Glutamatergic neuron (in vitro differentiated cells): Measurements from ENCODE around the gene ZNF212. TPM values are rescaled to one million over a fixed set of nuclear protein-coding genes. Genes with fewer than 3 reads are reported as not detected.

Source experiments
- DNase-seq: peaks from one replicate; pipeline ENCODE4 v3.0.0; 2022
- H3K27ac Mint-ChIP-seq: one replicate; pipeline ENCODE4 v1.8.0; 2020; ENCODE audit warnings: mild to moderate bottlenecking, mixed read lengths, inconsistent platforms; ENCODE audit not compliant: unreplicated experiment
- H3K27me3 Mint-ChIP-seq: one replicate; pipeline ENCODE4 v1.8.0; 2020; ENCODE audit warnings: mild to moderate bottlenecking, moderate library complexity, mixed read lengths, inconsistent platforms; ENCODE audit not compliant: unreplicated experiment
- H3K36me3 Mint-ChIP-seq: one replicate; pipeline ENCODE4 v1.8.0; 2020; ENCODE audit warnings: mild to moderate bottlenecking, mixed read lengths, inconsistent platforms; ENCODE audit not compliant: unreplicated experiment
- H3K4me1 Mint-ChIP-seq: one replicate; pipeline ENCODE4 v1.8.0; 2020; ENCODE audit warnings: mild to moderate bottlenecking, low read depth, mixed read lengths, inconsistent platforms; ENCODE audit not compliant: unreplicated experiment
- H3K4me3 Mint-ChIP-seq: one replicate; pipeline ENCODE4 v1.8.0; 2020; ENCODE audit warnings: mild to moderate bottlenecking, mixed read lengths, inconsistent platforms; ENCODE audit not compliant: unreplicated experiment
- H3K9me3 Mint-ChIP-seq: one replicate; pipeline ENCODE4 v1.8.0; 2020; ENCODE audit warnings: mild to moderate bottlenecking, moderate library complexity, mixed read lengths, inconsistent platforms; ENCODE audit not compliant: unreplicated experiment
- CTCF ChIP-seq: fragments of 200-600 bp; sonication (generic); IDR thresholded peaks from one replicate; pipeline ENCODE4 v1.5.0; 2021; ENCODE audit not compliant: partially characterized antibody, unreplicated experiment
- total RNA-seq: library from RNA; stranded (reverse); fragmentation: NEBNext Ultra II Directional; extraction: Animal tissue kit (Norgen Biotek cat#: 25700); gene quantifications from one replicate; pipeline ENCODE4 v1.2.1, GENCODE V29; 2021; ENCODE audit not compliant: unreplicated experiment

ZNF212 gene
- total RNA-seq, 1 donor from 2014 or later = 13.2 TPM

DNA sequence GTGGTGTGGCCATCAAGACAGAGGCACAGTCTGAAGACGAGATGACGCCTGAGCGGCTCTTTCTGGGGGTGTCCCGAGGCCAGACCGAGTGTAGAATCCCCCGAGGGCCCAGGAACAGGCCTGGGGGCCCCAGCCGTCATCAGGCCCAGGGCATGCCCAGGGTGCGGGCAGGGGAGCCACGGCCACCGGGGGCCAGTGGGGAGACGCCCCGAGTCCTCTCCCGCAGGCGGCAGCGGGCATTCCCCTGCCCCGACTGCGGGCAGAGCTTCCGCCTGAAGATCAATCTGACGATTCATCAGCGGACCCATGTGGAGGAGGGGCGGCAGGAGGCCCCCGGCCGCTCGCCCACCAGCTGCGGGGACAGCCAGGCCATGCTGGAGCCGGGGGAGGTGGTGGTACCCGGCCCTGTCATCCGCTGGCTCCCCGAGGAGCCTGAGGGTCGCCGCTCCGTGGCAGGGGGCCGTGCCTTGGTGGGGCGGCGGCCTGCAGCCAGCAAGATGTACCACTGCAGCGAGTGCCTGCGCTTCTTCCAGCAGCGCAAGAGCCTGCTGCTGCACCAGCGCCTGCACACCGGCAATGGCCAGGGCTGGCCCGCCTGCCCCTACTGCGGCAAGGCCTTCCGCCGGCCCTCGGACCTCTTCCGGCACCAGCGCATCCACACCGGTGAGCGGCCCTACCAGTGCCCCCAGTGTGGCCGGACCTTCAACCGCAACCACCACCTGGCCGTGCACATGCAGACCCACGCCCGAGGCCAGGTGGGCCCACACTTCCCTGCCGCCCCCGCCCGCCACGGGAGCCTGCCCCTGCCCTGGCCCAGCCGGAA is 42.3 kb downstream of the ZNF212 start:
- Mint-ChIP-seq H3K4me3 (no peak overlapping the region), H3K9me3 (peaks cover 9% of the 10 kb centered on the region), H3K27ac (no peak overlapping the region), H3K27me3 (peaks cover 14% of the 10 kb centered on the region), H3K4me1 (no peaks in the 10 kb centered on the region), H3K36me3 (peaks cover 6% of the 10 kb centered on the region)
- TF ChIP-seq CTCF = no peak
- no peak for DNase-seq

GRCh38 chr7:149282331-149282655 is 42.8 kb downstream of the ZNF212 start:
- Mint-ChIP-seq H3K36me3 (peaks cover 6% of the 10 kb centered on the region), H3K4me1 (no peaks in the 10 kb centered on the region), H3K9me3 (peaks cover 9% of the 10 kb centered on the region), H3K4me3 (no peak overlapping the region), H3K27ac (no peak overlapping the region), H3K27me3 (peaks cover 14% of the 10 kb centered on the region)
- TF ChIP-seq CTCF = no peak
- DNase-seq = no peak

DNA sequence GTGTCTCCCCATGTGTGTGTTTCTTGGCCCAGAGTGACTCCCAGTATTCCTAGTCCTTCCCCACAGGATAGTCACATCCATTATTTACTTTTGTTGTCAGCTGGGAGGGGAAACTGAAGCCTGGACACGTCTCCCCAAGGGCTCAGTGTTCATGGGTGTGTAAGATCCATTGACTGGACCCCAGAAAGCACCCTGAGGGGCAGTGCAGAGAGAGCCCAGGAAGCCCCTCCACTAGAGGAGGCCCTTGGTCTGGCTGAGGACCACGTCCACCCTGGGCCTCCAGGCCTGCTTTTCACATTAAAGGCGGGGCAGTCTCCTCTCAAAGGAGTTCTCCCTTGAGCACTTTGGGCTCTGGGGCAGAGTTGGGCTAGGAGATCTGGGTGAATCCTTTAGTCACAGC is 43.9 kb downstream of the ZNF212 start:
- Mint-ChIP-seq H3K4me1 (no peaks in the 10 kb centered on the region), H3K27ac (no peak overlapping the region), H3K4me3 (no peak overlapping the region), H3K36me3 (peaks cover 6% of the 10 kb centered on the region), H3K27me3 (peaks cover 16% of the 10 kb centered on the region), H3K9me3 (peaks cover 11% of the 10 kb centered on the region)
- no peak for DNase-seq
- no peak for TF ChIP-seq CTCF

DNA sequence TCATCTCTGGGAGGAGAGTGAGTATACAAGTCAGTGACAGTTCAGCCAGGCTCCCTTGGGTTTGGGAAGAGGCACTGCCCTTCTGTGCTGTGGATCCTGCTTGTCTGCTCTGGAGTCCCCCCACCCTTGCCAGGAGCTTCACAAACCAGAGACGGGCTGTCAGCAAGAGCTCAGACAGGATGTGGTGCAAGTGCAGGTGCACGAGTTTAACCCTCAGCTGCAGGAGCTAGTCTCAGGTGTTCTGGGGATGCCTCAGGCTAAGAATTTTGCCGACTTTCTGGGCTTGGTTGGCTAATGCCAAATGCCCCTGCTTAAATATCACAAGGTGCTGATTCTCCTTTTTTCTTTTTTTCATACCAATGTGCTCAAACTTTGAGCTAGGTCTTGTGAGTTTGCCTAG is 44.9 kb downstream of the ZNF212 start:
- Mint-ChIP-seq H3K9me3 (peaks cover 11% of the 10 kb centered on the region), H3K4me3 (peak overlapping the region; percentile 77), H3K27ac (no peak overlapping the region), H3K4me1 (no peaks in the 10 kb centered on the region), H3K36me3 (peaks cover 6% of the 10 kb centered on the region), H3K27me3 (peaks cover 16% of the 10 kb centered on the region)
- no peak for DNase-seq
- TF ChIP-seq CTCF = no peak

- peaks cover 11% of the 10 kb centered on the region for H3K9me3 Mint-ChIP-seq
- TF ChIP-seq CTCF = no peak
- DNase-seq = peak; percentile 97
These were observed 45.6 kb downstream of the ZNF212 start for GRCh38 chr7:149284850-149285585.

More at GRCh38 chr7:149284850-149285585, 45.6 kb downstream of the ZNF212 start:
- peak overlapping the region; percentile 85 for H3K27ac Mint-ChIP-seq
- peaks cover 14% of the 10 kb centered on the region for H3K27me3 Mint-ChIP-seq
- H3K36me3 Mint-ChIP-seq = peaks cover 6% of the 10 kb centered on the region
- H3K4me3 Mint-ChIP-seq = peak overlapping the region; percentile 98
- H3K4me1 Mint-ChIP-seq = no peaks in the 10 kb centered on the region
